GM10266 (cell line): Measurements from ENCODE around the gene GRM5.

Source experiments
- DNase-seq: peaks from one replicate; pipeline ENCODE4 v3.0.0; 2012; ENCODE audit errors: extremely low spot score
- CTCF ChIP-seq: IDR thresholded peaks from 2 replicates; pipeline ENCODE4 v1.5.1; 2012; ENCODE audit warnings: mild to moderate bottlenecking, low read depth; ENCODE audit not compliant: control insufficient read depth, insufficient read depth; ENCODE audit errors: missing control alignments

The GRM5 gene

GRCh38 chr11:88544656-88545280 is 521.0 kb downstream of the GRM5 start:
- DNase-seq, result no peak
- TF ChIP-seq CTCF, result no peak

GRCh38 chr11:88543902-88544655 is 521.7 kb downstream of the GRM5 start:
- TF ChIP-seq CTCF, result peak; percentile 94
- peak; percentile 64 for DNase-seq

- TF ChIP-seq CTCF, result no peak
- no peak for DNase-seq
These were observed 524.8 kb downstream of the GRM5 start for GRCh38 chr11:88541006-88541405.

GRCh38 chr11:88538098-88538497 is 527.7 kb downstream of the GRM5 start:
- no peak for DNase-seq
- no peak for TF ChIP-seq CTCF

- no peak for DNase-seq
- no peak for TF ChIP-seq CTCF
These were observed 528.2 kb downstream of the GRM5 start for GRCh38 chr11:88537613-88538012.

GRCh38 chr11:88536616-88537265 is 529.0 kb downstream of the GRM5 start:
- no peak for DNase-seq

More at GRCh38 chr11:88536616-88537265, 529.0 kb downstream of the GRM5 start:
- no peak for TF ChIP-seq CTCF
